Measurements from ENCODE around the gene CDH4.

Gene CDH4

GRCh38 chr20:61360296-61360695 lies 108.2 kb downstream of the CDH4 start:
- DNase-seq = no peak

GRCh38 chr20:61360940-61361339 lies 108.9 kb downstream of the CDH4 start:
- DNase-seq = no peak

- no peak for DNase-seq
These were observed 109.4 kb downstream of the CDH4 start for GRCh38 chr20:61361501-61361900.

GRCh38 chr20:61364147-61364546 lies 112.1 kb downstream of the CDH4 start:
- DNase-seq = no peak

GRCh38 chr20:61366914-61367313 lies 114.9 kb downstream of the CDH4 start:
- DNase-seq = no peak

- no peak for DNase-seq
These were observed 117.9 kb downstream of the CDH4 start for GRCh38 chr20:61369731-61370520.

GRCh38 chr20:61370841-61371303 lies 118.8 kb downstream of the CDH4 start:
- no peak for DNase-seq

GRCh38 chr20:61371501-61372136 lies 119.6 kb downstream of the CDH4 start:
- DNase-seq = no peak

GRCh38 chr20:61372137-61373054 lies 120.3 kb downstream of the CDH4 start:
- no peak for DNase-seq

GRCh38 chr20:61373055-61373399 lies 121.0 kb downstream of the CDH4 start:
- no peak for DNase-seq

- no peak for DNase-seq
These were observed 122.0 kb downstream of the CDH4 start for GRCh38 chr20:61373956-61374545.

- DNase-seq = no peak
These were observed 124.6 kb downstream of the CDH4 start for GRCh38 chr20:61376541-61377240.

GRCh38 chr20:61378694-61379355 lies 126.8 kb downstream of the CDH4 start:
- DNase-seq = no peak

- DNase-seq = no peak
These were observed 128.0 kb downstream of the CDH4 start for GRCh38 chr20:61379898-61380544.

GRCh38 chr20:61380545-61380915 lies 128.5 kb downstream of the CDH4 start:
- DNase-seq = no peak

GRCh38 chr20:61382194-61382593 lies 130.1 kb downstream of the CDH4 start:
- DNase-seq = no peak

- DNase-seq = no peak
These were observed 133.2 kb downstream of the CDH4 start for GRCh38 chr20:61385296-61385695.

- DNase-seq = no peak
These were observed 133.7 kb downstream of the CDH4 start for GRCh38 chr20:61385731-61386130.

- no peak for DNase-seq
These were observed 135.3 kb downstream of the CDH4 start for GRCh38 chr20:61387204-61387953.

- no peak for DNase-seq
These were observed 135.9 kb downstream of the CDH4 start for GRCh38 chr20:61387954-61388348.
